UCSD-AML1 (cell line): ENCODE measurements around the gene ABI3.
A peak's percentile ranks its signal among the peaks of the same experiment; 100 is the strongest.
"Not testable (repeated sequence)": the region's sequence is repeated elsewhere in the genome, so short reads cannot be mapped to it uniquely, and the experiment has no call there.

Experiments
- DNase-seq: peaks from one replicate; lab custom pipeline; 2025; ENCODE audit not compliant: unreplicated experiment; lab: John Stamatoyannopoulos, UW

Gene ABI3

GRCh38 chr17:49249292-49249794 lies 38.8 kb downstream of the ABI3 start:
- no peak for DNase-seq

DNA sequence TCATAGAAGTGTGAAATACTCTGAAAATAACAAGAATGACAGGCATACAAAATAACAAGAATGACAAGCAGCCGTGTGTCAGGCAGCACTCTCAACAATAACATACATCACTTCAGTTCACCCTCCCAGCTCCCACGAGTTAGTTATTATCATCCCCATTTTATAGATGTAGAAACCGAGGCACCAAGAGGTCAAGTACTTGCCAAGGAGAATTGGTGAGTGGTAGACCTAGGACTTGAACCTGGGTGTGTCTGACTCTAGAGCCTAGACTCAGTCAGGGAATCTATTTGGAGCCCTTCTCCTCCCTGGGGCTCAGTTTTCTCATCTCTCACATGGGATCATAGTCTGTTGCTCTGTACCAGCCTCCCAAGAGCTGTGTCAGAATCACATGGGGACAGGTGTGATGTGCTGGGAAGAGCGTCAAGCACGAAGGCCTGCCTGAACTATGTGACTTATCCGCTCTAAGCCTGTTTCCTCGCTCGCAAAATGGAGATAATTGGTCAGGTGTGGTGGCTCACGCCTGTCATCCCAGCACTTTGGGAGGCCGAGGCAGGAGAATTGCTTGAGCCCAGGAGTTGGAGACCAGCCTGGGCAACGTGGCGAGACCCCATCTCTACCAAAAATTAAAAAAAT lies 39.5 kb downstream of the ABI3 start:
- DNase-seq = no peak

DNA sequence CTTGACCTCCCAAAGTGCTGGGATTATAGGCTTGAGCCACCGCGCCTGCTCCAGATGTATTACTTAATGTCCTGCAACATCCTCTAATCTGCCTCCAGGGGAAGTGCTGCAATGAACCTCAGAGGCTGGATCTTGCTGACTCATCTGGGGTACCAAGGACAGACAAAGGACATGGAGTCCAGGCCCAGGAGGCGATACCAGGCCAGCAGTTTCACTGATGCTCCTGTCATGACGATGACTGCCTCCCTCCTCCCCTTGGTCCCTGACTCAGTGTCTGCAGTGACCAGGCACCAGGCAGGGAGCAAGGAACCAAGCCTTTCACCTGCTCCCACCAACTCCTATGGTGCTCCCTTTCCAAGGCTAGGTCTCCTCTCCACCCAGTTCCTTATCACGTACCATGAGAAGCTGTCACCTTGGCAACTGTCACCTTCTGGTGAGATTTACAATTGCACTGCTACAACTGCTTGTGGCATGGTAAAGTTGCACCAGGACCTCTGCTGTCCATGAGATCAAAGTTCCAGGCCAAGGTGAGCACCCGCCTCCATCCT lies 41.7 kb downstream of the ABI3 start:
- DNase-seq = peak; percentile 23

- DNase-seq = no peak
Observed at GRCh38 chr17:49254066-49254465, 43.6 kb downstream of the ABI3 start.

DNA sequence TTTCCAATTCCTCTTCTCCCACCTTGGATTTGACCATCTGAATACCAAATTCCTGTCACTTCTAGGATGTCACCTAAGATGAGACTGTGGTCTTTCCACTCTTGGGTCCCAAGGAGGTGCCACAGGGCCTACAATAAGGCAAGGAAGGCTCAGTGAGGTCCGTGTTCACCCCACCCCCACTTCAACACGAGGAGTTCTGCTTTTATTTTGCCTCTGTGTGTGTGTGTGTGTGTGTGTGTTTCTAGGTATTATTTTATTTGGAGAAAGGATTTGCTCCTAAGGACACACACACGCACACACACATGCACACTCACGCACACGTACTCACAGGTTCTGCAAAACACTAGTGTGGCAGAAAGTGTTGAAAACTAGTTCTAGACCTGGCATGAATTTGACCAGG lies 44.6 kb downstream of the ABI3 start:
- no peak for DNase-seq

GRCh38 chr17:49258394-49258793 lies 47.9 kb downstream of the ABI3 start:
- DNase-seq = peak; percentile 18

DNA sequence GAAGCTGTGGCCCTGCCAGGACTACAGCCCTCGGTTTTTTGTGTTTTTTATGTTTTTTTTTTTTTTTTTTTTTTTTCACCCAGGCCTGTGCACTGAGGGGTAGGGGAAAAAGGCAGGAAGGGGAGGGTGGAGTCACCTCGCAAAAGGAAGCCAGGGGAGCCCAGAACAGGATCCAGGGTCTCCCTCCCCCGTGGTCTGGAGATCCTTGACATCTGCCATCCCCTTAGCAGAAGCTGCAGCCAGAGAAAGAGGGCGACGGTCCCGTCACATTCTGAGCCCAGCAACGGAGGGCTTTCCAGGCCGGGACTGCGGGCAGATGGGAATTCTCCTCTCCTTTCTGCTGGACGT lies 49.1 kb downstream of the ABI3 start:
- DNase-seq = peak; percentile 64

DNA sequence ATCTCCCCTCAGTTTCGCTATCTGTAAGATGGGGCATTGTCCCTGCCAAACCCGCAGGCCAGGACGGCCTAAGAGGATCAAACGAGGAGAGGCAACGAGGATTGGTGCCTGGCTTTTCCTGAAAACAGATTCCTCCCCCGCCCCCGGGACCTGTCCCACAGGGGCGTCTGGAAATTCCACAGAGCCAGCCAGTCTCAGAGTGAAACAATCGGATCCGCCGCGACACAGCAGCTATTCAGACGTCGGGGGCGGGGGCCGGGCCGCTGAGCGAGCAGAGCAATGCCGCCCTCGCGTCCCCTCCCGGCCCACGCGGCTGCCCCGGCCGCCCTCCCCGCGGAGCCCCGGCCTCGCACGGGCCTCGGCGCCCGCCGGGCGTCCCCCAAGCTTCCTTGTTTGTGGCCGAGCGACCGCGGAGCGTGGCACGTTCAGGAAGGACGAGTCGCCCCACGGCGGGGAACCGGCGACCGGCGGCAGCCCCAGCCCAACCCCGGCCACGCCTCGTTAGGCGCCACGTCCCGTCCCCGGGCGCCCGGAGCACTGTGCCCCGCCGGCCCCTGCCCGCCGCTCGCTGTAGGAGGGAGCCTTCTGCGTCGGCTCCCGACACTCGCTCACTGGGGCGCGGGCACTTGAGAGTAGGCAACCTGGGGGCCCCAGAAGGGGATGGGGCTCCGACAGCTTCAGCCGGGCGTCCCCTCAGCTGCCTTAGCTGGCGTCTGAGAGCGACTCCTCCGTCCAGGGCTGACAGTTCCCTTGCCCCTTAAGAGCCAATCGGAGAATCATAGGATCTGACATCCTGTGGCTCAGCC lies 49.7 kb downstream of the ABI3 start:
- peak; percentile 75 for DNase-seq

DNA sequence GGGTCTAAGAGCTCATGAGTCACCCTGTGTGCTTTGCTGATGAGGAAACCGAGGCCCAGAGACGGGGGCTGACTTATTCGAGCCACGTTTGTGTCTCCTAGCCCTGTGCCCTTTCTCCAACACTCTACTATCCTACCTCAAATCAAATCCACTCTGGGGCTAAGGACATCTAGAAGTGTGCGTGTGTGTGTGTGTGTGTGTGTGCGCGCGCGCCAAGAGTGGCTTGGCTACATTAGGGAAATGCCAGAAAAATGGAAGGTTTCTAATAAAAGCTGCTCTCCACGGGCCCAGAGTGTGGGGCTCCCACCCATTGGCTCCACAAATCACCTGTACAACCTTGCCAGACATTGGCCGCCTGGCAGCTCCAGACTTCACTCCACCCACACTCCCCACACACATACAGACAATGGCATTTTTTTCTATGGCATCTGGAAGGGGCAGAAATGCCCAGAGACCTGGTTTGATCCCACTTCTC lies 50.3 kb downstream of the ABI3 start:
- DNase-seq = no peak

DNA sequence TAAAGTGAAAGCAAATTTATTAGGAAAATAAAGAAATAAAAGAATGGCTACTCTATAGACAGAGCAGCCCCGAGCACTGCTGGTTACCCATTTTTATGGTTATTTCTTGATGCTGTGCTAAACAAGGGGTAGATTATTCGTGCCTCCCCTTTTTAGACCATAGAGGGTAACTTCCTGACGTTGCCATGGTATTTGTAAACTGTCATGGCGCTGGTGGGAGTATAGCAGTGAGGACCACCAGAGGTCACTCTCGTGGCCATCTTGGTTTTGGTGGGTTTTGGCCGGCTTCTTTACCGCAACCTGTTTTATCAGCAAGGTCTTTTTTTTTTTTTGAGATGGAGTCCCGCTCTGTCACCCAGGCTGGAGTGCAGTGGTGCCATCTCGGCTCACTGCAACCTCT lies 51.0 kb downstream of the ABI3 start:
- not testable (repeated sequence) for DNase-seq

GRCh38 chr17:49266233-49266632 lies 55.7 kb downstream of the ABI3 start:
- no peak for DNase-seq

- no peak for DNase-seq
Observed at GRCh38 chr17:49267912-49268311, 57.4 kb downstream of the ABI3 start.

DNA sequence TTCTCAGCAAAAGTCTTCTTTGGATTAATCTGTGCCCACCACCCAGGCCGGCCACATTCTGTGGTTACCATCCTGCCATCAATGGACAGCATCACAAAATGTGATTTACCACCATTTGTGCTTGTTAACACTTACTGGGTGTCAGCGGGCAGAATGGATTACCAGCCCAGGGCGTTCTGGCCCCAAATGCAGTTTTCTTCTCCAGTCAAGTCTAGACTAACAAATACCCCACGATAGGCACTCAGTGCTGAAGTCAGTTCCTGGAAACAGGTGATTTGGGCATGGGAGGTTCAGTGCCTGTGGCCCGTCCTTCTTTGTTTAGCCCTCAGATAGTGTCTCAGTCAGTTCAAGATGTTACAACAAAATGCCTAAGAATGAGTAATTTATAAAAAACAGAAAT lies 58.8 kb downstream of the ABI3 start:
- DNase-seq = no peak
